CD4-positive, alpha-beta T cell treated with Interleukin-21 for 1 hour (primary cell): ENCODE results near the gene MKRN2.

ENCODE experiments used
- DNase-seq: peaks from one replicate; pipeline ENCODE4 v3.0.0-alpha.2; 2020

MKRN2 gene

DNA sequence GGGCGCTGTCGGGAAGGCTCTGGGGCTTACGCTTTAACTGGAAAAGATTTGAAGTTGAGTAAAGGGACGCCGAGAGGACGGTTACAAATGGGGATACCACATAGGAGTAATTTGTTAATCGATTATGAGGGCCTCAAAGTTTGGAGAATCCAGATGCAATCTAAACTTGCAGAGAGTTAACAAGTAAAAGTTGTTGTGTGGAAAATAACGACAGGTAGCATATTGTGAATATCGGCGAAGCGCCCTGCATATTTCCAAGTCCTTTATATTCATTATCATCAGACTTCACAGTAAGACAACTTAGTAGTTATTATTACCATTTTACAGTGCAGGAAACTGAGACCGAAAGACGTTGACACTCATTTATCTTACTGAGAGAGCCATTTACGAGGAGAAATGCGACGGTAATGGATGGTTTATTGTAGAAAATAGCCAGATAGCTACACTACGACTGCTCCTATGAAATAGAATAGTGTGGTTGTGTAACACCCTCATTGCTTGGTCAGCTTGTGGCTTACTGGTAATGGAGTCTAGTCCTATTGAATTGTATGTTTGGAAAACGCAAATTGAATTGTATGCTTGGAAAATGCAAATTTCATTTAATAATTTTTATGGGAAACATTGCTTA is 700 bp downstream of the MKRN2 start:
- DNase-seq: no peak

DNA sequence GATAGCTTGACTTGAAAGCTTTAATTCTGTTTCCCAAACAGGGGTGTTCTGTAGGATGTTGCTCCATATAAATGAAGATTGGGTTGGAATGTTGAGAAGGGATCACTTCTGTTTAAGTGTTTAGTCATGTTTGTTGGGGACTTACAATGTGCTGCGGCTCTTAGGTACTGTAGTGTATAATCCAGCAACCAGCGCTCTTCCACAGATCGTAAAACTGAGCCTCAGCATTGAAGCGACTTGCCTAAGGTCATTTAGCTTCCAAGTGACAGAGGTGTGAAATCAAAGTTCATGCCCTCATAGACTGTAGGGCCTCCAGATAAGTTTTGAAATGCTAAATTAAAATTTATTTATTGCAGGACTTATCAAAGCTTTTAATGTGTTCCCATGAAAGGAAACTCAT is 1.8 kb downstream of the MKRN2 start:
- no peak for DNase-seq

DNA sequence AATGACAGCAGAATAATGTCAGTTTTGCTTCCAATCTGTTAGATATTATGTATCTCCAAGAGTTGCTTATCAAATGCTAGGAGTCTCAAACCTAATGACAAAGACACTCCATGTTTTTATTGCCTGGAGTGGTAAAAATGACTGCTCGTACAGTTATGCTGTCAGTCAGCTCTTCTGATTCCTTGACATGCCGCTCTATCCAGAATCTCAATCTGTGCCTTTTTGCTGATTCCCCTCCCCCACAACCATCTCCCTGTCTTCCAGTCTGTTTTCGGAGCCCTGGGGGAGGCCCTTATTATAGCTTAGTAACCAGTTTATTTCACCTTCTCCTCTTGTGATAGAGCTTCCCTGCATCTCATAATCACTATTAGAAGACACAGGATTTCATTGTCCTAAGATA is 2.6 kb downstream of the MKRN2 start:
- DNase-seq: no peak

DNA sequence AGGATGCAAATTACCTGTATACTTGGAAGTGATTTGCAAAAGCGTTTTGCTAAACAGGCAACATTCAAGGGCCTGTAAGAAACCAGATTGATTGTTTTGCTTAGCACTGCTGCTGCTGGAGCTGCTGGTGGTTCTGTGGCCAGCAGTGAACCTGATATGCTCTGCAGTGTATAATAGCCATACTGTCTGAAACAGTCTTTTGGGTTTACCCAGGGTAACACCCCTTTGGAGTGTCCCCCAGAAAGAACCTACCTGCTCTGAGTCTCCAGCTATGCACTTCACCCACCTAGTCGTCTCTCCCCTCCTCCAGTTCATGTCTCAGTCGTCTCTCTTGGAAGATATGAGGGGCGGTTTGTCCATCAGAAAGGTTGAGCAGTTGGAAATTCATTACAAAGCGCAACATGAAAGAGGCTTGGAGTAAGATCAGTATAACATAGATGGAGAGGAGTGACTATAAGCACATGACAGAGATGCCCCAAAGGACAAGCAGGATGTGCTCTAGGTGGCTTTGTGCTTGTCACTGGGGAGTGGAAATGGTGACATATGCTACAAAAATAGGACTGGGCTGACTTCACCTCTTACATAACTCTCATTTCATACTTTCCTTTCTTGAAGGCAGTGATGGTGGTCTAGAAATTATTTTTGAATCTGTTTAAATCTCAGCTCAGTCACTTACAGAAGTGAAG is 3.8 kb downstream of the MKRN2 start:
- no peak for DNase-seq

DNA sequence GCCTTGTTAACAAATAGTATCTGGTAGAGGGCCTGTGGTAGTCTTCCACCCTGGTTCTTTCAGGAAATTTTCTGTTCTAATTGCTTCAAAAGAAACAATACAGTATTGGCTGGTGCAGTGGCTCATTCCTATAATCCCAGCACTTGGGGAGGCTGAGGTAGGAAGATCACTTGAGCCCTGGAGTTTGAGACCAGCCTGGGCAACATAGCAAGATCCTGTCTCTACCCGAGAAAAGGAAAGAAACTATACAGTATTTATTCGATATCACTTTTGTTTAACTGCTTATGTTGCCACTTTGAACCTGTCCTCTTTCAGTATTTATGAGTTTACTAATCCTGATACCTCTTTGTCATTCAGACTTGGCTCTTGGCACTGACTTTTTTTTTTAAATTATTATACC is 4.5 kb downstream of the MKRN2 start:
- DNase-seq: no peak

DNA sequence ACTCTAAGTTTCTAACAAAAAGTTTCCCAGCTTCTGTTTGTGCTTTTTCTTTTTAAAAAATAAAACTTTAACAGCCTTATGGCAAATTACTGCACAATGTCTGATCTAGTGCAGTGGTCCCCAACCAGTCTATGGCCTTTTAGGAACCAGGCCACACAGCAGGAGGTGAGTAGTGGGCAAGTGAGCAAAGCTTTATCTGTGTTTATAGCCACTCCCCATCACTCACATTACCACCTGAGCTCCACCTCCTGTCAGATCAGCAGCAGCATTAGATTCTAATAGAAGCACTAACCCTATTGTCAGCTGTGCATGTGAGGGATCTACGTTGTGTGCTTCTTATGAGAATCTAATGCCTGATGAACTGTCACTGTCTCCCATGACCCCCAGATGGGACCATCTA is 5.6 kb downstream of the MKRN2 start:
- no peak for DNase-seq

DNA sequence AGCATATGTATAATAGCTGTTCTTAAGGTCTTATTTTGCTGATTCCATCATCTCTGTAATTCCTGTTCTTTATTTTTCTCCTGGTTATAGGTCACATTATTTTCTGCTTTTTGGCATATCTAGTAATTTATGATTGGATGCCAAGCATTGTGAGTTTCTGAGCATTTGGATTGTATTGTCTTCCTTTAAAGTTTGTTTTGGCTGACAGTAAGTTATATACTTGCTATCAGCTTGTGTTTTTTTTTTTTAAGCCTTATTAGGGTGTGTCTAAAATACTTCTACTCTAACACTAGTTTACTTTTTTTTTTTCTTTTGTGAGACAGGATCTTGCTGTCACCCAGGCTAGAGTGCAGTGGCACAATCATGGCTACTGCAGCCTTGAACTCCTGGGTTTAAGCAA is 10.1 kb downstream of the MKRN2 start:
- DNase-seq: no peak

DNA sequence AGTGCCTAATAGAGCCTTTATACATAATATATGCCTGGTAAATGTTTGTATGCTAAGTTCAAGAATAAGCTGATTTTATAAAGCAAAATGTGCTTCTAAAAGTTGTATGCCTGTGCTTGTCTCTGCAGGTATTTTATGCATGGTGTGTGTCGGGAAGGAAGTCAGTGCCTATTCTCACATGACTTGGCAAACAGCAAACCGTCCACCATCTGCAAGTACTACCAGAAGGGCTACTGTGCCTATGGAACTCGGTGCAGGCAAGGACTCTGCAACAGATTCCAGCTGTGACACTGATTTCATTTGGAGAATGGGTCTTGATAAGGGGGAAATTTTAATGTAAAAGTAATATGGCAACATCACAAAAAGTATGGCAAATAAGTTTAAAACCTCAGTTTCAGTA is 11.9 kb downstream of the MKRN2 start:
- no peak for DNase-seq

DNA sequence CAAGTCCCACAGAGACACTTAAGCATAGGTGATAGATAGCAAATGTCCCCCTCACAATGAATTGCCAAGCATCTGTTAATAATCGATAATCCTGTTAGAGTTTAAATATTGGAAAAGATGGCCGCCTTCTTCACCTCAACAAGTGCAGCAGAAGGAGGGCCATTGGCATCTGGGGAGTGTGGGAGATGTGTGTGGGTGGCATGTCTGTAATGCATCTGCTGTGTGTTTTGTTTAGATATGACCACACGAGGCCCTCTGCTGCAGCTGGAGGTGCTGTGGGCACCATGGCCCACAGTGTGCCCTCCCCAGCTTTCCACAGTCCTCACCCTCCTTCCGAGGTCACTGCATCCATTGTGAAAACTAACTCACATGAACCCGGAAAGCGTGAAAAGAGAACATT is 12.9 kb downstream of the MKRN2 start:
- no peak for DNase-seq

DNA sequence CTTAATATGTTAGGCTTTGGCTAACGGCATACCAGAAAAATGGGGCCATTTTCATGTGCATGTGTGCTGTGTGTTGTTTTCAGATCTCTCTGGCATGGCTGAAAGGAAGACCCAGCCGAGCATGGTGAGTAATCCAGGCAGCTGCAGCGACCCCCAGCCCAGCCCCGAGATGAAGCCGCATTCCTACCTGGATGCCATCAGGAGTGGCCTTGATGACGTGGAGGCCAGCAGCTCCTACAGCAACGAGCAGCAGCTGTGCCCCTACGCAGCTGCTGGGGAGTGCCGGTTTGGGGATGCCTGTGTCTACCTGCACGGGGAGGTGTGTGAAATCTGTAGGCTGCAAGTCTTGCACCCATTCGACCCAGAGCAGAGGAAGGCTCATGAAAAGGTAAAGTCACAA is 15.1 kb downstream of the MKRN2 start:
- DNase-seq: no peak

DNA sequence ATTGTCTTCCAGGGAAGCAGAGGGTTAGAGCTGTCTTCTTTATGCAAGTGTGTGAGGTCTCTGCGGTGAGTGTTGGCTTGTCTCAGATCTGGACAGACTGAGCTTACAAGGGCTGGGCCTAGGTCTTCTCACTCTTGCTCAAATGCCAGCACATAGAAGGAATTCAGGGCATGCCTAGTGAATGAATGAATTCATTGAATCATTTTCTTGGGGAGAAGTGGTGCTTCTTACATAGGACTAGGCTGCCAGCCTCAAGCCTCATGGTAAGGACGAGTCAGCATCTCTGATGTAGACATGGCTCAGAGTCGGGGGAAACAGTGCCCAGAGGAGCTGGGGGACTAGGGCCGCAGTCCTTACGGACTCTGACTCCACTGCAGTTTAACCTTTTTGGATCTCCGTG is 17.2 kb downstream of the MKRN2 start:
- no peak for DNase-seq

DNA sequence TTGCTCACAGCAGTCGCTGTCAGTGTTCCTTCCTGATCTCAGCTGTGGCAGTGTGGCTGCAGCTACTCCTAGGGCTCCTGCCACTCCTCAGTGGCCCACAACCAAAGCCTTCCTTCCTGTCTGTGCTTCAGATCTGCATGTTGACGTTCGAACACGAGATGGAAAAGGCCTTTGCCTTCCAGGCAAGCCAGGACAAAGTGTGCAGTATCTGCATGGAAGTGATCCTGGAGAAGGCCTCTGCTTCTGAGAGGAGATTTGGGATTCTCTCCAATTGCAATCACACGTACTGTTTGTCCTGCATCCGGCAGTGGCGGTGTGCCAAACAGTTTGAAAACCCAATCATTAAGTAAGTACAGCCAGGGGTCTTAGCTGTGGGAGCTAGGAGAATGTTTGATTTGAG is 17.8 kb downstream of the MKRN2 start:
- no peak for DNase-seq

DNA sequence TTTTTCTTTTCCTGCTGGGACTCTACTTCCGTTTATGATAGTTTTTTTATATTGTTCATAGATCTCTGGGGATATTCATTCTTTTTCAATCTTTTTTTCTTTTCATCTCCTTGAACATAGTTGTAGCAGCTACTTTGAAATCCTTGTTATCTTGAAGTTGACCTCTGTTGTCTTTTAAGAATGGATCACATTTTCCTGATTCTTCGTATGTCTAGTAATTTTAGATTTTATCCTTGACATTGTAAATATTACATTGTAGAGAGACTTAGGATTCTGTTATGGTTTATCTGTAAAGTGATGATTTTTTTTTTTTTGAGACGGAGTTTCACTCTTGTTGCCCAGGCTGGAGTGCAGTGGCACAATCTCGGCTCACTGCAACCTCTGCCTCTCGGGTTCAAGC is 20.5 kb downstream of the MKRN2 start:
- DNase-seq: no peak

DNA sequence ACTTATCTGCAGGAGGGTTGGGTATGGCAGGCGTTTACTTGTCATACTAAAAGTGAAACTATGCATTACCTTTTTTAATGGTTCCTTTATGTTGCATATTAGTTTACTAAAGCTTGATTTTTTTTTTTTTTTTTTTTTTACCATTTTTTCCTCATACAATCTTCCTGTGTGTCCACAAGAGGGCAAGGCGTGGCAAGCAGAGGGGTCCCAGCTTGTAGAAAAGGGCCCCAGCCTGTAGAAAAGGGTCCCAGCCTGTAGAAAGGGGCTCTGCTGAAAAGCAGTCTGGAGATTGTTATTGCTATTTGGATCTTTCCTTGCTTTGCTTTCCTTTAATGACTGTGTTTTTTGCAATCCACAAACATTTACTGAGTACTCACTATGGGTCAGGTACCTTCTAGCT is 21.9 kb downstream of the MKRN2 start:
- no peak for DNase-seq

DNA sequence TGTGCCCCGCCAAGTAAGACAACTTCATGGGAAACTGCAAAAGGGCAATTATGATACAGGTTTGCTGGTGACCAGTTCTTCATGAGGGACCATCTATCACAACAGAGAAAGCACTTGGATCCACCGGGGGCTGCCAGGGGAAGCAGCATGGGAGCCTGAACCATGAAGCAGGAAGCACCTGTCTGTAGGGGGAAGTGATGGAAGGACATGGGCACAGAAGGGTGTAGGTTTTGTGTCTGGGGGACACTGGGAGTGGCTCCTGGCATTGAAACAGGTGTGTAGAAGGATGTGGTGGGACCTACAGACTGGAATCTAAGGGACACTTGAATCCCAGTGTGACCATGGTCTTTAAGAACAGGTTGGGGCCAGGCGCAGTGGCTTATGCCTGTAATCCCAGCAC is 22.6 kb downstream of the MKRN2 start:
- DNase-seq: no peak

DNA sequence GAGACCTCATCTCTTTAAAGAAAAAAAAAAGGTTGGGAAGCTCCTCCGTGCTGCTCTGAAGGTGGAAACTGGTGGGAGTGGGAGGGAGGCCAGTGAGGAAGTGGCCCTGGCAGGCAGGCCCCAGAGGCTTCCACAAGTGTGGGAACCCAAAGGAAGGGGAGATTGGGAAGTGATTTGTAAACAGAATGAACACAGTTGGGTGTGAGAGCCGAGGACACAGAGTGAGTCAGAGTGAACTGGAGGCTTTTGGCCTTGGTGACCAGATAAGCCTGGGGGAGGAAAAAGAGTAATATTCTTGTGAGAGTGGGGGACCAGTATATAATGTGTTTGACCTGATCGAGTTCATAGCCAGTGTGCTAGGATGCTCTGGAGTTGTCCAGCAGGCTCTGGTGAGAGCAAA is 23.0 kb downstream of the MKRN2 start:
- no peak for DNase-seq

DNA sequence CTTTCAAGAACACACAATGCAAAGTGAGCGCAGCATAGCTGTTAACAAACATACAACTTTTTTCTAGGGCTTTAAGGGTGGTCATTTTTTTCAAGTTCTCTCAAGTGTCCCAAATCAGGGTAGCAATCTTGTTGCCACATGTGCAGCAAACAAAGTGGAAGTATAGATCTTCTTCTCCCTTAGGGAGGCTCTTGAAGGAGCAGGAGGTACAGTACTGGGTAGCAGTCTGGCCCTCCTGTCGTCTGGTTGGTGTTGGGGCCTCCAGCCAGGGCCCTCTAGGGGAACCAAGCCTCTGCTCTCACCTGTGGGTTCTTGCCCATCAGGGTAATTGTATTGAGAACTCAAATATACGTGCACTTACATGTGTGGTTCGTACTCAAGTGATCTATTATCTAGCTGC is 25.8 kb downstream of the MKRN2 start:
- DNase-seq: no peak

DNA sequence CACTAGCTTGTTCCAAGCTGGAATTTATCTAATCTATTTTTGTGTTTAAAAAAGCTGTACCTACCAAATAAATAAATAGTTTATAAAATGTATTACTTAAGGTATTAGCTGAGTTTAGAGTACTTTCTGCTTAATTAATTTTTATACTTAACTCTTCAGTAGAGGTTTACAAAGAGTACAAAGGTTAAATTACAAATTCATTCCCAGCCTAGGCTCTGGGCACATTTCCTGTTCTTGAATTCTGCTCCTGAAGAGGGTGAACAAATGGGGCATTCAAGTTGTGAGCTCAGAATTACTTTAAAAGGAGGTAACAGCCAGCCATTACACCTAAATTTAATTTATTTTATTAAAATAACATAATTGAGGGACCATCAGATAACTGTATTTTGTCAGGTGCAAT is 26.4 kb downstream of the MKRN2 start:
- no peak for DNase-seq

DNA sequence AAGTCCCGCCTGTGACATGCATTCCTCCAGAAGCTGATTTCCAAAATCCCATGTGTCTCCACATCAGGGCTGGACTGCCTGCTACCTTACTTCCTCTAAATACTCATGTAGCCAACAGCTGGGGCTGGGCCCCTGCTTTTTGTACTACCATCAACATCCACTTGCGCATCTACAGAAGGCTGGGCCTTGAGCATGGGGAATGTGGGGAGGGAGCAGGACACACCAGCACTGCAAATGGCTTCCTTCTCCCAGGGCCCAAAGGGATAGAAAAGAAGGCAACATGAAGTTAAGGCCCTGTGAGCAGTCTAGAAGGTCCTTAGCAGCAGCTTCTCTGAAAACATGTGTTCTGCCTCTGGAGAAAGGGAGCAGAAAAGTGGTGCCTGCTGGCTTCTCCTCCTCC is 27.2 kb downstream of the MKRN2 start:
- no peak for DNase-seq

DNA sequence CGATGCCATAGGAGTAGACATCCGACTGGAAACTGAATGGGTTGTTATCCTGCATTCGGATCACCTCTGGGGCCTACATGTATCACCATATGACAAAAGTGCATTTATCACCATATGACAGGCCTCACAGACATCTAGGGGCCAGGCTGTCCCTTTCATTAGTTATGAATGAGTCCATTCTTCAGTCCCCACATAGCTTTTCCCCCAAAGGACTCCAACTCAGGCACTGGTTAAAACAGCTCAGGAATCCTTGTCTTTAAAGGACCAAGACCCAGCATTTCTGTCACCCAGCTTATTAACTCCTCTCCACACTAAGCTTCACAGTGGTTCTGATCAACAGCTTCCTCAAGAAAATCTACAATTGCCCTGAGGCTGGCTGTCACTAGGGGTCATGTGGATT is 28.3 kb downstream of the MKRN2 start:
- DNase-seq: no peak

DNA sequence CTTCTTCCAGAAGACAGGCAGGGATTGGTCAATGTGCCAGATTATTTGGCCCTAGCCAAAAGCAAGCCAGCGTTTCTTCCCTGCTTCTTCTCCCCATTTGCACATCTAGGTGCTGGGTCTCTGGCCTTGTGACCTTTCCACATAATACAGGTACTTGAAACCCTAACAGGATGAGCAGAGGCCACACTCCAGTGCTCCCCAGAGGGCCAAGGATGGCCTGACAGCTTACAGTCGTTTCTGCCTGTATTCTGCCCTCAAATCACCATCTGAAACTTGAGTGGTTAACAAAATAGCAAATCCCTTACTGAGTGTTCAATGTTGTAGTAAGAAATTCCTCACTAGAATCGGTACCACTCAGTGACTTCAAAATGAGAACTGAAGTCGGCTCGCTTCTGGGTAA is 29.1 kb downstream of the MKRN2 start:
- DNase-seq: no peak

DNA sequence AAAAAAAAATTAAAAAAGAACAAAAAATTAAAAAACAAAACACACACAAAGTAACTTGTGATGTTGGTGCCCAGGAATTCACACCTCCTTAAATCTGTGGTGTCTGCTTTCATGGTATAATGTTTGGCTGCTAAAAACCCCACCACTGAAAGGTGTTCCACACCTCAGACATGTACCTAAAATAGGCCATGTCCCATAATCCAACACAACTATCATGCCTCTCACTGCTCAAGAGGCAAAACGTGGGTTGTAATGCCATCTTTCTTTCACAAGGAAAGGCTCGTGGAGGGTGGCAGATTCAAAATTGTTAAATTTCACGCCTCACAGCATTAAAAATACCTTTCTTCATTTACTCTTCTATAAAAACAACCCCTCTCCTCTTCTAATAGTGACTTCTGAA is 29.5 kb downstream of the MKRN2 start:
- DNase-seq: no peak

DNA sequence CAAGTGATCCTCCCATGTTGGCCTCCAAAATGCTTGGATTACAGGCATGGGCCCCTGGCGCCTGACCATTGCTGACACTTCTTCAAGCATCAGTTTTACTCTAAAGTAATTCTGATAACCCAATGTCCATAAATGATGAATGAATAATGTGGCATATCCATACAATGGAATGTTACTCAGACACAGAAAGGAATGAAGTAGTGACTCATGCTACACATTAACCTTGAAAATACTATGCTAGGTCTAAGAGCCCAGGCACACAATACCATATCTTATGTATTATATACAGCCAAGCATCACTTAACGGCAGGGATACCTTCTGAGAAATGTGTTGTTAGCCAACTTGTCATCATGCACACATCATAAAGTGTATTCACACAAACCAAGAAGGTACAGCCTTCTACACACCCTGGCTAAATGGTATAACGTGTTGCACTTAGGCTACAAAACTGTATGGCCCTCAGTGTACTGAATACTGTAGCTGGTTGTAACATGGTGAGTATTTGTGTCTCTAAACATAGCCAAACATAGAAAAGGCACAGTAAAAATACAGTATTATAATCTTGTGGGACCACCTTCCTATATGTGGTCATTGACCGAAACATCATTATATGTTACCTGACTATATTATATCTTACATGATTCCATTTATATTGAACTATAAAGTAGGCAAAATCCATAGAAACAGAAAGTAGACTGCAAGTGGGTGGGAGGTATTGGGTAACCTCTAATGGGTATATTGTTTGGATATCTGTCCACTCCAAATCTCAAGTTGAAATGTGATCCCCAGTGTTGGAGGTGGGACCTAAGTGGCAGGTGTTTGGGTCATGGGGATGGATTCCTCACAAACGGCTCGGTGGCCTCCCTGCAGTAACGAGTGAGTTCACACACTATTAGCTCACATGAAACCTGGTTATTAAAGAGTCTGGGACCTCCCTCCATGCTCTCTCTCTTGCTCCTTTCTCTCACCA is 31.4 kb downstream of the MKRN2 start:
- DNase-seq: no peak

DNA sequence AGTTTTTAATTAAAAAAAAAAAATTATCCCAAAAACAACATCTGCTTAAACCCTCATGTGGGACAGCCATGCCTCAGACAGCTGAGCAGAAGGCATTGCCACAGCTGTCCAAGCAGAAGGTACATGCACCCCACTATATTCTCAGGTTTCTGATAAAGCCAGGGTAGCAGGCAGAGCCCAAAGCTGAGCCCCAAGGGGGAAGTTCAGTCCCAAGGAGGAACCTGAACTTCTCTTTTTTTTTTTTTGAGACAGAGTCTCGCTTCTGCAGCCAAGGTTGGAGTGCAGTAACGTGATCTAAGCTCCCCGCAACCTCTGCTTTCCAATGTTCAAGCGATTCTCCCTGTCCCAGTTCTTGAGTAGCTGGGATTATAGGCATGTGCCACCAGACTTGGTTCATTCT is 33.2 kb downstream of the MKRN2 start:
- no peak for DNase-seq
